Measurements from ENCODE around the gene PDZD7.

DNA sequence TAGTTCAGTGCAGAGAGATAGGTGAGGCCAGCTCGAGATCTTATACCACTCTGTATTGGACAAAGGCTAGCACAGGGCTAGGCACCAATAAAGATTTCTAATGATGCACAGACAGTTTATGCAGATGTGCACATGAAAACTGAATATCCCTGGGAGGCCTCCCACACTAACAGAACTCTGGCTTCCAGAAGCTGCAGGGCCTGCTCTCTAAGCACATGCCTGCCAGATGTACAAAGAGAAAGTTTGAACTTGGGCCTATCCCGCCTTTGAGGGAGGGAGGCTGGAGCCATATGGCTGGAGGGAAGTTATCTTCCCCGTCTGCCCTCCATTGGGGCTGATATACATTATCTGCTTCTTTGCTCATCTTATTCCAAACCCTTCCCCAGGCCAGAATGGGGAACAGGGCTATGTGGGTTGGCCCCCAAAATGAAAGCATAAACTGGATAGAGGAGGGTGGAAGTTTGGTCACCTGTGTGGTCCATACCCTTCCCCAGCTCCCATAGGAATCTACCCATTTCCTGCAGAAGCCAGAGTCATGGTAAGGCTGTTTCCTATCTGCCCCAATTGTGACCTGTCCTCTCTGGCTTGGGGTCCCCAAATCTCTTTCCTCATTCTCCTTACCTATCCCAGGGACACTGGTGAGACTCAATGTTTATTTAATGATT is 34.7 kb upstream of the PDZD7 start:
- TF ChIP-seq, protein P1, sequence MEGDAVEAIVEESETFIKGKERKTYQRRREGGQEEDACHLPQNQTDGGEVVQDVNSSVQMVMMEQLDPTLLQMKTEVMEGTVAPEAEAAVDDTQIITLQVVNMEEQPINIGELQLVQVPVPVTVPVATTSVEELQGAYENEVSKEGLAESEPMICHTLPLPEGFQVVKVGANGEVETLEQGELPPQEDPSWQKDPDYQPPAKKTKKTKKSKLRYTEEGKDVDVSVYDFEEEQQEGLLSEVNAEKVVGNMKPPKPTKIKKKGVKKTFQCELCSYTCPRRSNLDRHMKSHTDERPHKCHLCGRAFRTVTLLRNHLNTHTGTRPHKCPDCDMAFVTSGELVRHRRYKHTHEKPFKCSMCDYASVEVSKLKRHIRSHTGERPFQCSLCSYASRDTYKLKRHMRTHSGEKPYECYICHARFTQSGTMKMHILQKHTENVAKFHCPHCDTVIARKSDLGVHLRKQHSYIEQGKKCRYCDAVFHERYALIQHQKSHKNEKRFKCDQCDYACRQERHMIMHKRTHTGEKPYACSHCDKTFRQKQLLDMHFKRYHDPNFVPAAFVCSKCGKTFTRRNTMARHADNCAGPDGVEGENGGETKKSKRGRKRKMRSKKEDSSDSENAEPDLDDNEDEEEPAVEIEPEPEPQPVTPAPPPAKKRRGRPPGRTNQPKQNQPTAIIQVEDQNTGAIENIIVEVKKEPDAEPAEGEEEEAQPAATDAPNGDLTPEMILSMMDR (IDR thresholded peaks at IDR 0.05; ENCODE audit: insufficient read depth, low read length) = no peak
- TF ChIP-seq, protein P2, sequence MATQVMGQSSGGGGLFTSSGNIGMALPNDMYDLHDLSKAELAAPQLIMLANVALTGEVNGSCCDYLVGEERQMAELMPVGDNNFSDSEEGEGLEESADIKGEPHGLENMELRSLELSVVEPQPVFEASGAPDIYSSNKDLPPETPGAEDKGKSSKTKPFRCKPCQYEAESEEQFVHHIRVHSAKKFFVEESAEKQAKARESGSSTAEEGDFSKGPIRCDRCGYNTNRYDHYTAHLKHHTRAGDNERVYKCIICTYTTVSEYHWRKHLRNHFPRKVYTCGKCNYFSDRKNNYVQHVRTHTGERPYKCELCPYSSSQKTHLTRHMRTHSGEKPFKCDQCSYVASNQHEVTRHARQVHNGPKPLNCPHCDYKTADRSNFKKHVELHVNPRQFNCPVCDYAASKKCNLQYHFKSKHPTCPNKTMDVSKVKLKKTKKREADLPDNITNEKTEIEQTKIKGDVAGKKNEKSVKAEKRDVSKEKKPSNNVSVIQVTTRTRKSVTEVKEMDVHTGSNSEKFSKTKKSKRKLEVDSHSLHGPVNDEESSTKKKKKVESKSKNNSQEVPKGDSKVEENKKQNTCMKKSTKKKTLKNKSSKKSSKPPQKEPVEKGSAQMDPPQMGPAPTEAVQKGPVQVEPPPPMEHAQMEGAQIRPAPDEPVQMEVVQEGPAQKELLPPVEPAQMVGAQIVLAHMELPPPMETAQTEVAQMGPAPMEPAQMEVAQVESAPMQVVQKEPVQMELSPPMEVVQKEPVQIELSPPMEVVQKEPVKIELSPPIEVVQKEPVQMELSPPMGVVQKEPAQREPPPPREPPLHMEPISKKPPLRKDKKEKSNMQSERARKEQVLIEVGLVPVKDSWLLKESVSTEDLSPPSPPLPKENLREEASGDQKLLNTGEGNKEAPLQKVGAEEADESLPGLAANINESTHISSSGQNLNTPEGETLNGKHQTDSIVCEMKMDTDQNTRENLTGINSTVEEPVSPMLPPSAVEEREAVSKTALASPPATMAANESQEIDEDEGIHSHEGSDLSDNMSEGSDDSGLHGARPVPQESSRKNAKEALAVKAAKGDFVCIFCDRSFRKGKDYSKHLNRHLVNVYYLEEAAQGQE (IDR thresholded peaks at IDR 0.05; ENCODE audit: insufficient replicate concordance, low read depth) = no peak
- no peak for TF ChIP-seq POLR2AphosphoS5 (IDR thresholded peaks at IDR 0.05; ENCODE audit: low read depth)
